GM12878 (cell line): ENCODE results near the gene MTRF1L. TPM values are rescaled to one million over a fixed set of nuclear protein-coding genes. Genes with fewer than 3 reads are reported as not detected.

ENCODE experiments used
- HDAC2 ChIP-seq: fragments of 200-600 bp; sonication (generic); IDR thresholded peaks from 2 replicates; pipeline ENCODE4 v1.6.1; 2017
- IRF4 ChIP-seq: IDR thresholded peaks from 2 replicates; pipeline ENCODE4 v1.6.1; 2011; ENCODE audit warnings: low read depth, low read length
- PAX8 ChIP-seq: fragments of 450-650 bp; IDR thresholded peaks from 2 replicates; pipeline ENCODE4 v1.6.1; 2017; ENCODE audit warnings: mild to moderate bottlenecking, moderate library complexity
- WRNIP1 ChIP-seq: IDR thresholded peaks from 2 replicates; pipeline ENCODE4 v1.6.1; 2011; ENCODE audit warnings: low read depth, low read length, improper control_type of control experiment, borderline replicate concordance
- YBX1 ChIP-seq: fragments of 450-650 bp; IDR thresholded peaks from 2 replicates; pipeline ENCODE4 v1.6.1; 2016; ENCODE audit warnings: antibody characterized with exemption
- ZBTB33 ChIP-seq: fragments of 450-650 bp; IDR thresholded peaks from 2 replicates; pipeline ENCODE4 v1.6.1; 2017; ENCODE audit warnings: mild to moderate bottlenecking
- ZNF24 ChIP-seq: fragments of 450-650 bp; IDR thresholded peaks from 2 replicates; pipeline ENCODE4 v1.6.1; 2017; ENCODE audit warnings: antibody characterized with exemption, mild to moderate bottlenecking
- polyA plus RNA-seq, 11 experiments: library from polyadenylated mRNA; depleted of rRNA in 4 of 11; unstranded in 6 of 11; stranded (reverse) in 5 of 11; fragments of >200 nt; fragmentation: Nextera tagmentation in 4 of 11; fragmentation: Illumina TruSeq in 1 of 11; extraction: Ambion mirVana in 4 of 11; extraction: Trizol in 1 of 11; gene quantifications; 1 replicate in 1 of 11; 2 replicates in 10 of 11; pipeline versions ENCODE4 v1.2.1 to v1.2.3, GENCODE V29; 2011 to 2016; ENCODE audit warnings: inconsistent platforms in 2 of 11, missing spikeins in 2 of 11, low read depth in 1 of 11
- total RNA-seq, 4 experiments: library from RNA; depleted of rRNA in 3 of 4; stranded (reverse); fragments of >200 nt in 3 of 4; fragmentation: Illumina TruSeq in 1 of 4; extraction: Trizol in 1 of 4; gene quantifications; 2 replicates each; pipeline versions ENCODE4 v1.2.1 to v1.2.3, GENCODE V29; 2013 to 2021
- TF ChIP-seq, protein P1 (sequence below): fragments of 450-650 bp; IDR thresholded peaks from 2 replicates; pipeline ENCODE4 v1.6.1; 2016; ENCODE audit warnings: mild to moderate bottlenecking, moderate library complexity, borderline replicate concordance

MTRF1L gene
- total and polyA plus RNA-seq, 10 of the 15 experiments (the other 5 are each of a cell fraction or from before 2014, with no cell fraction given) = 5.1 to 21.6 (median 16.1) TPM

GRCh38 chr6:152983637-152984512 is 18.6 kb downstream of the MTRF1L start (continued):
- TF ChIP-seq ZNF24 = no peak
- TF ChIP-seq, protein P1, sequence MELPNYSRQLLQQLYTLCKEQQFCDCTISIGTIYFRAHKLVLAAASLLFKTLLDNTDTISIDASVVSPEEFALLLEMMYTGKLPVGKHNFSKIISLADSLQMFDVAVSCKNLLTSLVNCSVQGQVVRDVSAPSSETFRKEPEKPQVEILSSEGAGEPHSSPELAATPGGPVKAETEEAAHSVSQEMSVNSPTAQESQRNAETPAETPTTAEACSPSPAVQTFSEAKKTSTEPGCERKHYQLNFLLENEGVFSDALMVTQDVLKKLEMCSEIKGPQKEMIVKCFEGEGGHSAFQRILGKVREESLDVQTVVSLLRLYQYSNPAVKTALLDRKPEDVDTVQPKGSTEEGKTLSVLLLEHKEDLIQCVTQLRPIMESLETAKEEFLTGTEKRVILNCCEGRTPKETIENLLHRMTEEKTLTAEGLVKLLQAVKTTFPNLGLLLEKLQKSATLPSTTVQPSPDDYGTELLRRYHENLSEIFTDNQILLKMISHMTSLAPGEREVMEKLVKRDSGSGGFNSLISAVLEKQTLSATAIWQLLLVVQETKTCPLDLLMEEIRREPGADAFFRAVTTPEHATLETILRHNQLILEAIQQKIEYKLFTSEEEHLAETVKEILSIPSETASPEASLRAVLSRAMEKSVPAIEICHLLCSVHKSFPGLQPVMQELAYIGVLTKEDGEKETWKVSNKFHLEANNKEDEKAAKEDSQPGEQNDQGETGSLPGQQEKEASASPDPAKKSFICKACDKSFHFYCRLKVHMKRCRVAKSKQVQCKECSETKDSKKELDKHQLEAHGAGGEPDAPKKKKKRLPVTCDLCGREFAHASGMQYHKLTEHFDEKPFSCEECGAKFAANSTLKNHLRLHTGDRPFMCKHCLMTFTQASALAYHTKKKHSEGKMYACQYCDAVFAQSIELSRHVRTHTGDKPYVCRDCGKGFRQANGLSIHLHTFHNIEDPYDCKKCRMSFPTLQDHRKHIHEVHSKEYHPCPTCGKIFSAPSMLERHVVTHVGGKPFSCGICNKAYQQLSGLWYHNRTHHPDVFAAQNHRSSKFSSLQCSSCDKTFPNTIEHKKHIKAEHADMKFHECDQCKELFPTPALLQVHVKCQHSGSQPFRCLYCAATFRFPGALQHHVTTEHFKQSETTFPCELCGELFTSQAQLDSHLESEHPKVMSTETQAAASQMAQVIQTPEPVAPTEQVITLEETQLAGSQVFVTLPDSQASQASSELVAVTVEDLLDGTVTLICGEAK = no peak; the same call in 1 of the 2 replicates
- TF ChIP-seq WRNIP1 = no peak
- no peak for TF ChIP-seq ZBTB33
- no peak for TF ChIP-seq IRF4
- TF ChIP-seq PAX8 = no peak
- TF ChIP-seq YBX1 = no peak
- TF ChIP-seq HDAC2 = no peak
